IMR-90 (cell line): ENCODE results near the gene TIGD1. TPM values are rescaled to one million over a fixed set of nuclear protein-coding genes. Genes with fewer than 3 reads are reported as not detected.

Experiments used
- polyA plus RNA-seq, 3 experiments: library from polyadenylated mRNA; depleted of rRNA; stranded (reverse); fragments of >200 nt; gene quantifications; 2 replicates each; pipeline ENCODE4 v1.2.3, GENCODE V29; 2012; ENCODE audit warnings: low replicate concordance in 1 of 3
- total RNA-seq: library from RNA; depleted of rRNA; stranded (reverse); fragments of >200 nt; gene quantifications from 2 replicates; pipeline ENCODE4 v1.2.3, GENCODE V29; 2012; rRNA removed

The TIGD1 gene
- total and polyA plus RNA-seq, 2 of the 4 experiments (the other 2 are of a cell fraction): 2.7 to 2.9 TPM

Other genes with a start within 250 kb of the TIGD1 start
- not detected in 2 replicates for gene ALPP, start 171.8 kb downstream of the TIGD1 start, total RNA-seq
- gene ALPP, start 171.8 kb downstream of the TIGD1 start, polyA plus RNA-seq (2012; rRNA removed): not detected in 2 replicates
- not detected in 2 replicates for gene ALPG, start 143.7 kb downstream of the TIGD1 start, total RNA-seq
- gene ALPG, start 143.7 kb downstream of the TIGD1 start, polyA plus RNA-seq (2012; rRNA removed): not detected in 2 replicates
- not detected in 2 replicates for gene ALPI, start 94.4 kb downstream of the TIGD1 start, total RNA-seq
- gene ALPI, start 94.4 kb downstream of the TIGD1 start, polyA plus RNA-seq (2012; rRNA removed): not detected in 2 replicates
- not detected in 2 replicates for gene ECEL1, start 62.7 kb downstream of the TIGD1 start, total RNA-seq
- not detected in 2 replicates for gene ECEL1, start 62.7 kb downstream of the TIGD1 start, polyA plus RNA-seq (2012; rRNA removed)
- not detected in 2 replicates for gene PRSS56, start 30.2 kb downstream of the TIGD1 start, total RNA-seq
- not detected in 2 replicates for gene PRSS56, start 30.2 kb downstream of the TIGD1 start, polyA plus RNA-seq (2012; rRNA removed)
- not detected in 2 replicates for gene CHRND, start 24.4 kb downstream of the TIGD1 start, total RNA-seq
- gene CHRND, start 24.4 kb downstream of the TIGD1 start, polyA plus RNA-seq (2012; rRNA removed): not detected in 2 replicates
- gene CHRNG, start 10.9 kb downstream of the TIGD1 start, total RNA-seq: not detected in 2 replicates
- not detected in 2 replicates for gene CHRNG, start 10.9 kb downstream of the TIGD1 start, polyA plus RNA-seq (2012; rRNA removed)
- gene EIF4E2, start 132 bp upstream of the TIGD1 start, total RNA-seq: 105 and 149 TPM in 2 replicates
- 44.0 and 52.1 TPM in 2 replicates for gene EIF4E2, start 132 bp upstream of the TIGD1 start, polyA plus RNA-seq (2012; rRNA removed)
- gene EFHD1, start 83.0 kb upstream of the TIGD1 start, total RNA-seq: not detected in 2 replicates
- 0.27 and 0.36 TPM in 2 replicates for gene EFHD1, start 83.0 kb upstream of the TIGD1 start, polyA plus RNA-seq (2012; rRNA removed)
- gene GIGYF2, start 146.8 kb upstream of the TIGD1 start, total RNA-seq: 52.5 and 66.0 TPM in 2 replicates
- gene GIGYF2, start 146.8 kb upstream of the TIGD1 start, polyA plus RNA-seq (2012; rRNA removed): 14.7 and 18.3 TPM in 2 replicates
- not detected in 2 replicates for gene KCNJ13, start 226.0 kb upstream of the TIGD1 start, total RNA-seq
- not detected in 2 replicates for gene KCNJ13, start 226.0 kb upstream of the TIGD1 start, polyA plus RNA-seq (2012; rRNA removed)